OCI-LY7 (cell line): ENCODE results near the gene YLPM1. TPM values are rescaled to one million over a fixed set of nuclear protein-coding genes. Genes with fewer than 3 reads are reported as not detected.
A peak's percentile ranks its signal among the peaks of the same experiment; 100 is the strongest.

ENCODE experiments used
- BruUV-seq: library from RNA; stranded (reverse); fragments of 400-500 nt; replicated peaks from 2 replicates; lab custom pipeline; 2021; lab: Mats Ljungman, UMichigan
- CTCF ChIA-PET: fragments of 300-600 bp; sonication (Branson Sonifier 250); formaldehyde crosslinking; loops from one replicate; lab custom pipeline; 2022; ENCODE audit warnings: antibody characterized with exemption; ENCODE audit not compliant: unreplicated experiment; lab: Charles Lee
- POLR2A ChIA-PET: fragments of 300-600 bp; sonication (Branson Sonifier 250); formaldehyde crosslinking; loops from one replicate; lab custom pipeline; 2022; ENCODE audit warnings: antibody characterized with exemption; lab: Charles Lee
- DNase-seq: peaks from one replicate; pipeline ENCODE4 v3.0.0-alpha.2; 2015; ENCODE audit warnings: low spot score
- H2AFZ ChIP-seq: fragments of 200-600 bp; sonication (generic), shearing (Covaris generic); 2 replicates; pipeline ENCODE4 v1.6.1; 2014; ENCODE audit warnings: mild to moderate bottlenecking, antibody characterized with exemption, low read length, moderate library complexity
- H3K27ac ChIP-seq: fragments of 200-600 bp; sonication (generic); 2 replicates; pipeline ENCODE4 v1.5.1; 2014; ENCODE audit warnings: mixed run types, low read depth, mild to moderate bottlenecking, moderate library complexity, low read length, inconsistent platforms; ENCODE audit not compliant: poor library complexity, severe bottlenecking
- H3K36me3 ChIP-seq: fragments of 200-600 bp; sonication (generic); 2 replicates; pipeline ENCODE4 v1.6.1; 2014; ENCODE audit warnings: mild to moderate bottlenecking, antibody characterized with exemption, low read length, moderate library complexity, mixed read lengths; ENCODE audit not compliant: insufficient read depth
- H3K4me1 ChIP-seq: fragments of 200-600 bp; sonication (generic); 2 replicates; pipeline ENCODE4 v1.5.1; 2014; ENCODE audit warnings: mild to moderate bottlenecking, low read length; ENCODE audit not compliant: insufficient read depth, poor library complexity, severe bottlenecking
- H3K4me2 ChIP-seq: fragments of 200-600 bp; sonication (generic); 2 replicates; pipeline ENCODE4 v1.6.1; 2014; ENCODE audit warnings: mild to moderate bottlenecking, low read length
- H3K4me3 ChIP-seq: fragments of 200-600 bp; sonication (generic); 2 replicates; pipeline ENCODE4 v1.5.1; 2014; ENCODE audit warnings: mild to moderate bottlenecking, low read depth, low read length; ENCODE audit not compliant: poor library complexity, severe bottlenecking
- H3K79me2 ChIP-seq: fragments of 200-600 bp; sonication (generic); 2 replicates; pipeline ENCODE4 v1.6.1; 2016; ENCODE audit warnings: low read depth, mild to moderate bottlenecking, low read length, moderate library complexity, mixed read lengths; ENCODE audit not compliant: insufficient read depth
- H3K9me2 ChIP-seq: fragments of 200-600 bp; sonication (generic); 2 replicates; pipeline ENCODE4 v1.6.1; 2016; ENCODE audit warnings: mild to moderate bottlenecking, low read length, mixed read lengths; ENCODE audit not compliant: insufficient read depth
- H3K9me3 ChIP-seq: fragments of 200-600 bp; sonication (generic); 2 replicates; pipeline ENCODE4 v1.6.1; 2014; ENCODE audit warnings: mild to moderate bottlenecking, mixed run types, low read length, mixed read lengths
- H4K20me1 ChIP-seq: fragments of 200-600 bp; sonication (generic); 2 replicates; pipeline ENCODE4 v1.6.1; 2014; ENCODE audit warnings: mild to moderate bottlenecking, antibody characterized with exemption, low read length, moderate library complexity, mixed read lengths; ENCODE audit not compliant: insufficient read depth
- CTCF ChIP-seq: fragments of 200-600 bp; sonication (generic); conservative IDR thresholded peaks from 2 replicates; pipeline ENCODE4 v1.5.1; 2014; ENCODE audit warnings: mild to moderate bottlenecking, antibody characterized with exemption, low read length, moderate library complexity, mixed read lengths
- EZH2phosphoT487 ChIP-seq: fragments of 200-600 bp; sonication (generic); IDR thresholded peaks from 2 replicates; pipeline ENCODE4 v1.6.1; 2018; ENCODE audit warnings: low read depth, borderline replicate concordance, mild to moderate bottlenecking, mixed run types, antibody characterized with exemption, low read length, moderate library complexity, mixed read lengths
- intact Hi-C: fragments of 100-400 bp; cut with micrococcal nuclease; formaldehyde crosslinking; loops from one replicate; pipeline ENCODE4 v1.10.0; 2022; ENCODE audit not compliant: unreplicated experiment
- total RNA-seq, 2 experiments: library from RNA; depleted of rRNA in 1 of 2; stranded (reverse); fragments of >200 nt in 1 of 2; shearing (Covaris generic) in 1 of 2; gene quantifications; 2 replicates each; pipeline ENCODE4 v1.2.3, GENCODE V29; 2014 to 2022

Gene YLPM1
- total RNA-seq, 2 experiments from 2014 or later = 45.2 to 101 TPM

DNA sequence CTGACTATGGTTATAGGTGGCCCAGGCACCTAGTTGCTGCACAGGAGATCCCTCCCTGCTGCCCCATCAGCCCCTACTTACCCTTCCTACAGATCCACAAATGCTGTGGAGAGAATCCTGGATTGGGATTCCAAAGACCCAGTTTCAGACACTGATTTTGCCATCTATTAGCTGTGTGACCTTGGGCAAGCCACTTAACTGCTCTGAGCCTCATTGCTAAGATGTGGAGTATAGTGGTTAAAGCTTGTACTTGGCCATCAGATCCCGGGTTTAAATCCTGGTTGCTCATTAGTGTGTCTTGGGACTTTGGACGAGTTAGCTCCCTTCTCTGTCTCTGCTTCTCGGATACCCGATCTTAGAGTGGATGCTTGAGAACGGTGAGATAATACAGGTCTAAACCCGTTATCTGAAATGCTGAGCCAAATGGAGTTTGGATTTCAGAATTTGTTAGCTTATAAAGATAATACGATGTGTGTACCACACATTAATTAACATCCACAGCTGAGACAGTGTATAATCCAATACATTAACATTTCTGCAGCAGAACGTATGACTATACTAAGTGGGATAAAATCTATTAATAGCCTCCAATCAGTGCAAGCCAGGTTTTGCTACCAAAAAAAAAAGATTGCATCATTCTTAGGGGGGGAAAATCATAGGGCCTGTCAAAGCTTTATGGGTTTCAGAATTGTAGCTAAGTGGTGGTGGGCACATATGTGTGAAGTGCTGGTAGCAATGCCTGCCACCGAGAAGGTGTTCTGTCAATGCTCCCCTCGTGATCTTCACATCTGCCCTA is 96.8 kb downstream of the YLPM1 start:
- Histone ChIP-seq H3K79me2 (no peaks in the 10 kb centered on the region), H4K20me1 (no peaks in the 10 kb centered on the region), H3K4me2 (no peak overlapping the region), H3K27ac (no peak overlapping the region), H3K4me3 (no peak overlapping the region), H3K9me3 (no peaks in the 10 kb centered on the region), H3K4me1 (peaks cover 12% of the 10 kb centered on the region), H3K36me3 (no peaks in the 10 kb centered on the region), H3K9me2 (no peaks in the 10 kb centered on the region), H2AFZ (no peak overlapping the region)
- no peak for DNase-seq
- ChIA-PET POLR2A (interaction anchor here (0.5 to 1.7 kb wide), 3 partner anchors 11 to 206 kb away, joined by 4 to 8 read pairs (median 7); no protein-coding TSS in a partner anchor), CTCF (interaction anchor here (1.5 to 2.1 kb wide), 3 partner anchors 12 to 48 kb away, joined by 3 to 13 read pairs (median 7); no protein-coding TSS in a partner anchor)
- intact Hi-C loops = loop anchor here (5.0 to 10.0 kb wide), 2 partner anchors 253 to 445 kb away; no protein-coding TSS in a partner anchor
- TF ChIP-seq CTCF (no peak), EZH2phosphoT487 (no peak)
- no TSS peak for BruUV-seq

- peak; percentile 90 for DNase-seq
- no peak overlapping the region for H2AFZ ChIP-seq
- no peak overlapping the region for H3K4me3 ChIP-seq
- intact Hi-C loops = loop anchor here (1.0 to 10.0 kb wide), 3 partner anchors 44 to 444 kb away; no protein-coding TSS in a partner anchor
- no peaks in the 10 kb centered on the region for H3K9me2 ChIP-seq
- peaks cover 6% of the 10 kb centered on the region for H3K4me1 ChIP-seq
- no peaks in the 10 kb centered on the region for H3K36me3 ChIP-seq
- ChIA-PET POLR2A (interaction anchor here (0.6 to 1.7 kb wide), 11 partner anchors 12 to 221 kb away, joined by 3 to 8 read pairs (median 4); no protein-coding TSS in a partner anchor), CTCF (interaction anchor here (0.6 to 3.0 kb wide), 11 partner anchors 11 to 628 kb away, joined by 3 to 16 read pairs (median 4); partner anchors contain the start of genes PROX2 and RPS6KL1)
- peak; percentile 96 for TF ChIP-seq CTCF
- TF ChIP-seq EZH2phosphoT487 = no peak
- no TSS peak for BruUV-seq
- H3K9me3 ChIP-seq = no peaks in the 10 kb centered on the region
- no peaks in the 10 kb centered on the region for H4K20me1 ChIP-seq
- H3K79me2 ChIP-seq = no peaks in the 10 kb centered on the region
- no peak overlapping the region for H3K27ac ChIP-seq
- H3K4me2 ChIP-seq = no peak overlapping the region
These were observed 98.0 kb downstream of the YLPM1 start for GRCh38 chr14:74860899-74861733.
